HCT116 (cell line): ENCODE results near the gene ST14. TPM values are rescaled to one million over a fixed set of nuclear protein-coding genes. Genes with fewer than 3 reads are reported as not detected.

ENCODE experiments used
- ATAC-seq: fragments of 200-7000 bp; cut with Tn5 transposase; 2 replicates; pipeline ENCODE4 v1.9.1; 2020; ENCODE audit warnings: mild to moderate bottlenecking, moderate library complexity
- BruUV-seq: library from RNA; stranded (reverse); fragments of 400-500 nt; replicated peaks from 2 replicates; lab custom pipeline; 2021; lab: Mats Ljungman, UMichigan
- CTCF ChIA-PET: fragments of 300-600 bp; sonication (Branson Sonifier 250); formaldehyde crosslinking; loops from one replicate; lab custom pipeline; 2021; ENCODE audit warnings: antibody characterized with exemption; lab: Charles Lee
- POLR2A ChIA-PET: fragments of 300-600, 350-600 bp; sonication (Branson Sonifier 250); formaldehyde crosslinking; loops from one replicate; lab custom pipeline; 2021; ENCODE audit warnings: antibody characterized with exemption; lab: Charles Lee
- RAD21 ChIA-PET, 2 experiments: fragments of 300-600 bp; sonication (Branson Sonifier 250); formaldehyde crosslinking; loops; one replicate each; lab custom pipeline; 2023; ENCODE audit warnings: low total read pairs in 2 of 2; ENCODE audit not compliant: uncharacterized antibody in 2 of 2, unreplicated experiment in 2 of 2, low non-redundant PET in 1 of 2; lab: Charles Lee
- DNase-seq: peaks from one replicate; pipeline ENCODE4 v3.0.0-alpha.2; 2010; ENCODE audit warnings: low read depth, low spot score
- H2AFZ ChIP-seq: fragments of 200-600 bp; shearing (Covaris generic), sonication (generic); 2 replicates; pipeline ENCODE4 v1.6.1; 2017; ENCODE audit warnings: low read depth, mixed run types, mixed read lengths, antibody characterized with exemption, low read length; ENCODE audit not compliant: poor library complexity, severe bottlenecking
- H3K27ac ChIP-seq: 2 replicates; pipeline ENCODE4 v1.5.1; 2012; ENCODE audit warnings: low read depth, low read length
- H3K27me3 ChIP-seq: fragments of 200-600 bp; sonication (generic); 2 replicates; pipeline ENCODE4 v1.6.1; 2016; ENCODE audit warnings: mixed run types, low read length, mixed read lengths; ENCODE audit not compliant: insufficient read depth
- H3K36me3 ChIP-seq, 2 experiments: fragments of 200-500 bp in 1 of 2; fragments of 200-600 bp in 1 of 2; sonication (Bioruptor generic) in 1 of 2; sonication (generic) in 1 of 2; 2 replicates each; pipeline versions ENCODE4 v1.5.1 to v1.6.1; 2014 to 2016; ENCODE audit warnings: low read length in 2 of 2, inconsistent platforms in 1 of 2, mixed read lengths in 1 of 2, mixed run types in 1 of 2; ENCODE audit not compliant: insufficient read depth in 2 of 2, control insufficient read depth in 1 of 2
- H3K4me1 ChIP-seq, 2 experiments: fragments of 200-600 bp in 1 of 2; sonication (generic) in 1 of 2; 2 replicates each; pipeline versions ENCODE4 v1.5.1 to v1.6.1; 2012 to 2017; ENCODE audit warnings: low read length in 2 of 2, inconsistent platforms in 1 of 2, mild to moderate bottlenecking in 1 of 2, mixed read lengths in 1 of 2, mixed run types in 1 of 2, moderate library complexity in 1 of 2; ENCODE audit not compliant: insufficient read depth in 2 of 2, control insufficient read depth in 1 of 2
- H3K4me2 ChIP-seq: fragments of 200-600 bp; sonication (generic); 2 replicates; pipeline ENCODE4 v1.6.1; 2017; ENCODE audit warnings: mixed run types, low read length, mixed read lengths
- H3K4me3 ChIP-seq, 2 experiments: fragments of 200-600 bp in 1 of 2; sonication (generic) in 1 of 2; replicated peaks in 1 of 2; 2 replicates each; pipeline ENCODE4 v1.5.1; 2011 to 2016; ENCODE audit warnings: low read length in 2 of 2, control low read depth in 1 of 2, low read depth in 1 of 2, mild to moderate bottlenecking in 1 of 2, mixed read lengths in 1 of 2, mixed run types in 1 of 2
- H3K79me2 ChIP-seq: fragments of 200-600 bp; sonication (generic); 2 replicates; pipeline ENCODE4 v1.6.1; 2017; ENCODE audit warnings: mild to moderate bottlenecking, mixed run types, low read length, moderate library complexity, mixed read lengths; ENCODE audit not compliant: insufficient read depth
- H3K9ac ChIP-seq: fragments of 200-600 bp; sonication (generic); 2 replicates; pipeline ENCODE4 v1.6.1; 2016; ENCODE audit warnings: low read length, mixed read lengths
- H3K9me2 ChIP-seq: fragments of 200-600 bp; sonication (generic), shearing (Covaris generic); 2 replicates; pipeline ENCODE4 v1.6.1; 2017; ENCODE audit warnings: mixed run types, mild to moderate bottlenecking, moderate library complexity; ENCODE audit not compliant: insufficient read depth
- H3K9me3 ChIP-seq, 2 experiments: fragments of 200-500 bp in 1 of 2; fragments of 200-600 bp in 1 of 2; sonication (Bioruptor generic) in 1 of 2; sonication (generic) in 1 of 2; 2 replicates each; pipeline ENCODE4 v1.6.1; 2014 to 2017; ENCODE audit warnings: low read length in 2 of 2, mixed read lengths in 2 of 2, inconsistent platforms in 1 of 2, low read depth in 1 of 2, mild to moderate bottlenecking in 1 of 2, mixed run types in 1 of 2, moderate library complexity in 1 of 2; ENCODE audit not compliant: control insufficient read depth in 1 of 2, insufficient read depth in 1 of 2
- H4K20me1 ChIP-seq: fragments of 200-600 bp; sonication (generic), shearing (Covaris generic); 2 replicates; pipeline ENCODE4 v1.6.1; 2017; ENCODE audit warnings: mixed run types, mild to moderate bottlenecking, moderate library complexity; ENCODE audit not compliant: insufficient read depth
- ATF3 ChIP-seq: IDR thresholded peaks from 2 replicates; pipeline ENCODE4 v1.6.1; 2012
- CEBPB ChIP-seq: IDR thresholded peaks from 2 replicates; pipeline ENCODE4 v1.6.1; 2012; ENCODE audit warnings: low read depth
- ELF1 ChIP-seq: IDR thresholded peaks from 2 replicates; pipeline ENCODE4 v1.6.1; 2012; ENCODE audit warnings: low read depth, borderline replicate concordance
- EZH2 ChIP-seq: fragments of 200-600 bp; sonication (generic); IDR thresholded peaks from 2 replicates; pipeline ENCODE4 v1.6.1; 2017; ENCODE audit warnings: antibody characterized with exemption, mixed run types
- EZH2phosphoT487 ChIP-seq: fragments of 200-600 bp; IDR thresholded peaks from 2 replicates; pipeline ENCODE4 v1.6.1; 2018; ENCODE audit warnings: antibody characterized with exemption, borderline replicate concordance
- FOSL1 ChIP-seq: IDR thresholded peaks from 2 replicates; pipeline ENCODE4 v1.6.1; 2012; ENCODE audit warnings: low read depth
- JUND ChIP-seq: IDR thresholded peaks from 2 replicates; pipeline ENCODE4 v1.6.1; 2012
- POLR2A ChIP-seq: IDR thresholded peaks from 2 replicates; pipeline ENCODE4 v1.7.0; 2011; ENCODE audit warnings: borderline replicate concordance; ENCODE audit not compliant: insufficient read depth, insufficient read length; ENCODE audit errors: extremely low read depth
- POLR2AphosphoS5 ChIP-seq: IDR thresholded peaks from 2 replicates; pipeline ENCODE4 v1.6.1; 2011; ENCODE audit warnings: mild to moderate bottlenecking, low read depth, low read length, moderate library complexity
- RAD21 ChIP-seq: IDR thresholded peaks from 2 replicates; pipeline ENCODE4 v1.6.1; 2012; ENCODE audit warnings: low read depth, mild to moderate bottlenecking
- SP1 ChIP-seq: IDR thresholded peaks from 2 replicates; pipeline ENCODE4 v1.6.1; 2012; ENCODE audit warnings: low read depth
- TCF7L2 ChIP-seq: IDR thresholded peaks from 2 replicates; pipeline ENCODE4 v1.7.0; 2011; ENCODE audit warnings: borderline replicate concordance, inconsistent platforms; ENCODE audit not compliant: insufficient read depth, insufficient read length; ENCODE audit errors: extremely low read depth
- ZNF274 ChIP-seq: fragments of 200-500 bp; sonication (Bioruptor generic); IDR thresholded peaks from 2 replicates; pipeline ENCODE4 v1.6.1; 2014; ENCODE audit warnings: mild to moderate bottlenecking, low read depth, low read length, inconsistent platforms
- intact Hi-C: fragments of 100-400 bp; cut with micrococcal nuclease; formaldehyde crosslinking; loops from 2 replicates; pipeline ENCODE4 v1.10.0; 2022
- total RNA-seq: library from RNA; stranded (reverse); gene quantifications from one replicate; pipeline ENCODE4 v1.2.1, GENCODE V29; 2021; ENCODE audit not compliant: unreplicated experiment
- TF ChIP-seq, protein P1 (sequence below), 3 experiments: fragments of 200-600 bp in 1 of 3; sonication (generic) in 1 of 3; IDR thresholded peaks in 2 of 3; conservative IDR thresholded peaks in 1 of 3; 2 replicates each; pipeline ENCODE4 v1.5.1; 2012 to 2017; ENCODE audit warnings: low read depth in 2 of 3, low read length in 2 of 3, antibody characterized with exemption in 1 of 3, borderline replicate concordance in 1 of 3, control low read depth in 1 of 3, mild to moderate bottlenecking in 1 of 3, mixed read lengths in 1 of 3, mixed run types in 1 of 3, moderate library complexity in 1 of 3; ENCODE audit not compliant: insufficient read depth in 1 of 3

Gene ST14
- total RNA-seq, 1 experiment from 2014 or later: 107 TPM

DNA sequence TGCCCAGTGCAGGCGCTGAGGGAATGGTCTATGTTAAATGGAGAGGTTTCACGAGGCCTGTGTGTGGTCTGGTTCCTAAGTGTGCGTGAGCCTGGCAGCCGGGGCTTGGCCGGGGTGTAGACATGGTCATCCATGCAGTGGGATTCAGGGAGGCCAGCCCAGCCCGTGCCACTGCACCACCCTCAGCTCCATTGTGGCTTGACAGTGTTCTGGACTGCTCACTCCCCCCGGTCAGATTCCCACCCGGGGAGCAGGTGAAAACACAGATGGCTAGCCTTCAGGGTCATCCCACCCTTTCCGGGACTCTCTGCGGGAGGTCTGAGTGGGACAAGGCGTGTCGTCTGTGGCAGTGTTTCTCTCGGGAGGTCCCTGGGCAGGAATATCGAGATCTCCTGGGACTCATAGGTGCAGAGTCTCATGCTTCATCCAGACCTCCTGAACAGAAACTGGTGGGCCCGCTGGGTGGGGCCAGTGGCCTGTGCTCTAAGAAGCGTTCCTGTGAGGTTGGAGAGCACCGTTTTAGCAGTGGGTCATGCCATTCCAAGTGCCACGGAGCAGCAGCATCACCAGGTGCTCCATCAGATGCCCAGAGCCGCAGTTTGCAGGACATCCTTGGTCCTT, 52.3 kb downstream of the ST14 start:
- POLR2A ChIA-PET: no interaction called here
- H2AFZ ChIP-seq: no peak overlapping the region
- no peak overlapping the region for H3K4me2 ChIP-seq
- CTCF ChIA-PET: interaction anchor here (1.4 to 1.6 kb wide), 6 partner anchors 8 to 219 kb away, joined by 3 to 18 read pairs (median 4); no protein-coding TSS in a partner anchor
- no peaks in the 10 kb centered on the region for H3K27me3 ChIP-seq
- RAD21 ChIA-PET: no interaction called here
- no peaks in the 10 kb centered on the region for H3K9me2 ChIP-seq
- no peak overlapping the region for H3K4me3 ChIP-seq
- H4K20me1 ChIP-seq: no peaks in the 10 kb centered on the region; the same call in 1 of the 2 replicates
- H3K79me2 ChIP-seq: no peaks in the 10 kb centered on the region
- H3K4me1 ChIP-seq: peaks cover 0 to 6% of the 10 kb centered on the region in 2 experiments; a peak in 1 of 4 replicates
- no peak overlapping the region for H3K27ac ChIP-seq
- no peaks in the 10 kb centered on the region for H3K9me3 ChIP-seq
- no peaks in the 10 kb centered on the region; a peak in 1 of 4 replicates for H3K36me3 ChIP-seq
- TF ChIP-seq TCF7L2: no peak
- no peak for TF ChIP-seq ATF3
- no peak for TF ChIP-seq ZNF274
- TF ChIP-seq JUND: no peak
- H3K9ac ChIP-seq: no peak overlapping the region
- DNase-seq: no peak
- no TSS peak for BruUV-seq
- ATAC-seq: no peak
- intact Hi-C loops: loop anchor here (2.0 to 10.0 kb wide), 2 partner anchors 159 to 683 kb away; no protein-coding TSS in a partner anchor

GRCh38 chr11:130212431-130212961, 52.9 kb downstream of the ST14 start:
- Histone ChIP-seq H3K9ac (no peak overlapping the region), H3K79me2 (no peaks in the 10 kb centered on the region), H3K27me3 (no peaks in the 10 kb centered on the region), H3K4me1 (peaks cover 0 to 6% of the 10 kb centered on the region in 2 experiments; a peak in 1 of 4 replicates), H3K4me3 (no peak overlapping the region), H3K9me3 (no peaks in the 10 kb centered on the region), H4K20me1 (no peaks in the 10 kb centered on the region; the same call in 1 of the 2 replicates), H3K36me3 (no peaks in the 10 kb centered on the region; a peak in 1 of 4 replicates), H3K4me2 (no peak overlapping the region), H3K9me2 (no peaks in the 10 kb centered on the region), H3K27ac (no peak overlapping the region), H2AFZ (no peak overlapping the region)
- ATAC-seq: peak; percentile 29
- no peak for DNase-seq
- intact Hi-C loops: loop anchor here (2.0 to 10.0 kb wide), 2 partner anchors 158 to 682 kb away; no protein-coding TSS in a partner anchor
- POLR2A ChIA-PET: no interaction called here
- BruUV-seq: no TSS peak
- RAD21 ChIA-PET: no interaction called here
- CTCF ChIA-PET: interaction anchor here (0.7 to 1.6 kb wide), 17 partner anchors 8 to 704 kb away, joined by 3 to 18 read pairs (median 4); partner anchors contain the start of gene SNX19
- TF ChIP-seq ATF3 (no peak), FOSL1 (no peak), TCF7L2 (no peak), RAD21 (no peak), SP1 (no peak), POLR2A (no peak), ELF1 (no peak), POLR2AphosphoS5 (no peak), EZH2phosphoT487 (no peak), JUND (no peak), EZH2 (no peak), CEBPB (no peak)
- TF ChIP-seq, protein P1, sequence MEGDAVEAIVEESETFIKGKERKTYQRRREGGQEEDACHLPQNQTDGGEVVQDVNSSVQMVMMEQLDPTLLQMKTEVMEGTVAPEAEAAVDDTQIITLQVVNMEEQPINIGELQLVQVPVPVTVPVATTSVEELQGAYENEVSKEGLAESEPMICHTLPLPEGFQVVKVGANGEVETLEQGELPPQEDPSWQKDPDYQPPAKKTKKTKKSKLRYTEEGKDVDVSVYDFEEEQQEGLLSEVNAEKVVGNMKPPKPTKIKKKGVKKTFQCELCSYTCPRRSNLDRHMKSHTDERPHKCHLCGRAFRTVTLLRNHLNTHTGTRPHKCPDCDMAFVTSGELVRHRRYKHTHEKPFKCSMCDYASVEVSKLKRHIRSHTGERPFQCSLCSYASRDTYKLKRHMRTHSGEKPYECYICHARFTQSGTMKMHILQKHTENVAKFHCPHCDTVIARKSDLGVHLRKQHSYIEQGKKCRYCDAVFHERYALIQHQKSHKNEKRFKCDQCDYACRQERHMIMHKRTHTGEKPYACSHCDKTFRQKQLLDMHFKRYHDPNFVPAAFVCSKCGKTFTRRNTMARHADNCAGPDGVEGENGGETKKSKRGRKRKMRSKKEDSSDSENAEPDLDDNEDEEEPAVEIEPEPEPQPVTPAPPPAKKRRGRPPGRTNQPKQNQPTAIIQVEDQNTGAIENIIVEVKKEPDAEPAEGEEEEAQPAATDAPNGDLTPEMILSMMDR (IDR thresholded peaks at IDR 0.05 in 2 of 3, conservative IDR thresholded peaks at IDR 0.05 in 1 of 3; ENCODE audit: borderline replicate concordance in 1 of 3, insufficient read depth in 1 of 3, low read depth in 2 of 3, low read length in 2 of 3): no peak
